ENCODE measurements around the gene CRYBB1.

DNA sequence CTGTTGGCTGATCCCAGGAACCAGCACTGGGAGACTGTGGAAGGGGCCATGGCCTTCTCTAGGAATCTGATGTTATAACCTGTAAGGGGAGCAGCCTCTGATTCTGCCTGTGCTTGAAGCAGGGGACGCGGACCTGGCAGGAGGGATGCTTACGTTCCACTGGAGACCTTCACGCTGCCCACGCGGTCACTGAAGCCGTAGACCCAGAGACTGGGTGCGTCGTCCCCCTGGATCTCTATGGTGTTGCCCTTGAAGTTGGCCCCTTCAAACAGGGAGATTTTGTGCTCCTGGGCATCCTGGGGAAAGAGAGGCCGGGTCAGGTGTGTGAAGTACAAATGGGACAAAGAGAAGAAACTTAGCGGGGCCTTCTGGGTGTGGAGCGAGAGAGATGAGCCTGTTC lies 16.1 kb downstream of the CRYBB1 start:
- TF ChIP-seq, protein P1, sequence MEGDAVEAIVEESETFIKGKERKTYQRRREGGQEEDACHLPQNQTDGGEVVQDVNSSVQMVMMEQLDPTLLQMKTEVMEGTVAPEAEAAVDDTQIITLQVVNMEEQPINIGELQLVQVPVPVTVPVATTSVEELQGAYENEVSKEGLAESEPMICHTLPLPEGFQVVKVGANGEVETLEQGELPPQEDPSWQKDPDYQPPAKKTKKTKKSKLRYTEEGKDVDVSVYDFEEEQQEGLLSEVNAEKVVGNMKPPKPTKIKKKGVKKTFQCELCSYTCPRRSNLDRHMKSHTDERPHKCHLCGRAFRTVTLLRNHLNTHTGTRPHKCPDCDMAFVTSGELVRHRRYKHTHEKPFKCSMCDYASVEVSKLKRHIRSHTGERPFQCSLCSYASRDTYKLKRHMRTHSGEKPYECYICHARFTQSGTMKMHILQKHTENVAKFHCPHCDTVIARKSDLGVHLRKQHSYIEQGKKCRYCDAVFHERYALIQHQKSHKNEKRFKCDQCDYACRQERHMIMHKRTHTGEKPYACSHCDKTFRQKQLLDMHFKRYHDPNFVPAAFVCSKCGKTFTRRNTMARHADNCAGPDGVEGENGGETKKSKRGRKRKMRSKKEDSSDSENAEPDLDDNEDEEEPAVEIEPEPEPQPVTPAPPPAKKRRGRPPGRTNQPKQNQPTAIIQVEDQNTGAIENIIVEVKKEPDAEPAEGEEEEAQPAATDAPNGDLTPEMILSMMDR (IDR thresholded peaks at IDR 0.05) = no peak
- TF ChIP-seq POLR2AphosphoS5 (IDR thresholded peaks at IDR 0.05) (no peak), POLR2A (IDR thresholded peaks at IDR 0.05) (no peak), EP300 (IDR thresholded peaks at IDR 0.05) (no peak)
